ENCODE results near the gene MAMDC4. TPM values are rescaled to one million over a fixed set of nuclear protein-coding genes. Genes with fewer than 3 reads are reported as not detected.

MAMDC4 gene
- total and polyA plus RNA-seq, 2 of the 13 experiments (the other 11 are each of a cell fraction or from before 2014, with no cell fraction given), result 6.0 to 6.8 TPM

GRCh38 chr9:136849038-136849959 is 2.8 kb upstream of the MAMDC4 start, which contains the start of gene PHPT1 (continued):
- TF ChIP-seq ZNF570 (CRISPR knock-in tag; IDR thresholded peaks at IDR 0.05; ENCODE audit: borderline replicate concordance) (0 out of 2 replicates have a peak, but pooled peaks have one; percentile 59), ZNF644 (CRISPR knock-in tag; IDR thresholded peaks at IDR 0.05; ENCODE audit: low read depth) (no peak), ZNF780A (CRISPR knock-in tag; IDR thresholded peaks at IDR 0.05) (peak; percentile 67; the same call in 1 of the 2 replicates), ZNF768 (CRISPR knock-in tag; IDR thresholded peaks at IDR 0.05) (peak; percentile 36; the same call in 1 of the 2 replicates), GATAD2A (CRISPR knock-in tag; IDR thresholded peaks at IDR 0.05) (peak; percentile 26; the same call in 1 of the 2 replicates), EZH2 (conservative IDR thresholded peaks at IDR 0.05; ENCODE audit: low read depth, low read length) (no peak), MYNN (CRISPR knock-in tag; IDR thresholded peaks at IDR 0.05; ENCODE audit: low read depth) (peak; percentile 46; the same call in 1 of the 2 replicates), TCF7 (IDR thresholded peaks at IDR 0.05; ENCODE audit: low read depth) (no peak), NONO (IDR thresholded peaks at IDR 0.05) (no peak), NONO (CRISPR knock-in tag; conservative IDR thresholded peaks at IDR 0.05) (peak; percentile 94), TFDP2 (CRISPR knock-in tag; IDR thresholded peaks at IDR 0.05) (peak; percentile 91), MNT (IDR thresholded peaks at IDR 0.05) (peak; percentile 49), SKIL (CRISPR knock-in tag; IDR thresholded peaks at IDR 0.05; ENCODE audit: borderline replicate concordance) (0 out of 2 replicates have a peak, but pooled peaks have one; percentile 13), ZNF512B (CRISPR knock-in tag; IDR thresholded peaks at IDR 0.05; ENCODE audit: borderline replicate concordance) (no peak), SRF (IDR thresholded peaks at IDR 0.05; ENCODE audit: low read depth, low read length) (no peak), REPIN1 (CRISPR knock-in tag; IDR thresholded peaks at IDR 0.05; ENCODE audit: borderline replicate concordance, low read depth) (peak; percentile 42), NAIF1 (CRISPR knock-in tag; IDR thresholded peaks at IDR 0.05; ENCODE audit: borderline replicate concordance) (no peak; the same call in 1 of the 2 replicates), DMTF1 (CRISPR knock-in tag; IDR thresholded peaks at IDR 0.05) (no peak)
